Activated CD8-positive, alpha-beta T cell treated with anti-CD3 and anti-CD28 coated beads, Interleukin-2, amount 10 ng/mL, durations not matched to agents 7 days and 5 days (primary cell): ENCODE measurements around the gene AURKA. TPM values are rescaled to one million over a fixed set of nuclear protein-coding genes. Genes with fewer than 3 reads are reported as not detected.
A peak's percentile ranks its signal among the peaks of the same experiment; 100 is the strongest.
"Not testable (repeated sequence)": the region's sequence is repeated elsewhere in the genome, so short reads cannot be mapped to it uniquely, and the experiment has no call there.

ENCODE experiments used
- ATAC-seq: fragments of 150-1000 bp; cut with Tn5 transposase; one replicate; pipeline ENCODE4 v1.10.0; 2021; ENCODE audit warnings: moderate library complexity
- CTCF ChIA-PET: fragments of 350-600 bp; sonication (Branson Sonifier 250); formaldehyde crosslinking; loops from one replicate; lab custom pipeline; 2021; ENCODE audit warnings: antibody characterized with exemption; lab: Charles Lee
- POLR2A ChIA-PET: fragments of 350-600 bp; sonication (Branson Sonifier 250); formaldehyde crosslinking; loops from one replicate; lab custom pipeline; 2021; ENCODE audit warnings: antibody characterized with exemption; lab: Charles Lee
- DNase-seq: peaks from one replicate; pipeline ENCODE4 v3.0.0-alpha.2; 2020
- H3K27ac Mint-ChIP-seq: one replicate; pipeline ENCODE4 v1.8.0; 2021; ENCODE audit warnings: mild to moderate bottlenecking, mixed read lengths
- H3K27me3 Mint-ChIP-seq: one replicate; pipeline ENCODE4 v1.8.0; 2021; ENCODE audit warnings: low read depth, mixed read lengths
- H3K36me3 Mint-ChIP-seq: one replicate; pipeline ENCODE4 v1.8.0; 2021; ENCODE audit warnings: low read depth, mixed read lengths
- H3K4me1 Mint-ChIP-seq: one replicate; pipeline ENCODE4 v1.8.0; 2021; ENCODE audit warnings: low read depth, mixed read lengths
- H3K4me3 Mint-ChIP-seq: one replicate; pipeline ENCODE4 v1.8.0; 2021; ENCODE audit warnings: mild to moderate bottlenecking, mixed read lengths
- H3K9me3 Mint-ChIP-seq: one replicate; pipeline ENCODE4 v1.8.0; 2022; ENCODE audit warnings: mixed read lengths; ENCODE audit not compliant: insufficient read depth
- total RNA-seq, 2 experiments: library from RNA; stranded (reverse); gene quantifications; one replicate each; pipeline ENCODE4 v1.2.3, GENCODE V29; 2021

AURKA gene
- total RNA-seq, 2 experiments from 2014 or later = 92.7 to 94.2 TPM

GRCh38 chr20:56347628-56348304 is 44.2 kb downstream of the AURKA start:
- ChIA-PET POLR2A (no interaction called here), CTCF (no interaction called here)
- H3K27ac Mint-ChIP-seq = no peak overlapping the region
- no peaks in the 10 kb centered on the region for H3K9me3 Mint-ChIP-seq
- no peak for ATAC-seq
- peaks cover 32% of the 10 kb centered on the region for H3K27me3 Mint-ChIP-seq
- H3K4me3 Mint-ChIP-seq = no peak overlapping the region
- peaks cover 2% of the 10 kb centered on the region for H3K4me1 Mint-ChIP-seq
- no peak for DNase-seq
- no peaks in the 10 kb centered on the region for H3K36me3 Mint-ChIP-seq

GRCh38 chr20:56345911-56346310 is 46.1 kb downstream of the AURKA start:
- no peak for ATAC-seq
- Mint-ChIP-seq H3K4me1 (peaks cover 2% of the 10 kb centered on the region), H3K27ac (no peak overlapping the region), H3K27me3 (peaks cover 40% of the 10 kb centered on the region), H3K36me3 (no peaks in the 10 kb centered on the region), H3K9me3 (no peaks in the 10 kb centered on the region), H3K4me3 (no peak overlapping the region)
- CTCF ChIA-PET = interaction anchor here (1.1 kb wide), 1 partner anchor 98 kb away, joined by 3 read pairs; the partner anchor contains the start of gene MC3R
- POLR2A ChIA-PET = no interaction called here
- no peak for DNase-seq

- H3K9me3 Mint-ChIP-seq = no peaks in the 10 kb centered on the region
- peaks cover 54% of the 10 kb centered on the region for H3K27me3 Mint-ChIP-seq
- H3K27ac Mint-ChIP-seq = no peak overlapping the region
- ChIA-PET POLR2A (interaction anchor here (0.9 kb wide), 1 partner anchor 48 kb away, joined by 3 read pairs; the partner anchor contains the start of genes AURKA and CSTF1), CTCF (interaction anchor here (0.8 to 3.0 kb wide), 7 partner anchors 8 to 96 kb away, joined by 3 to 20 read pairs (median 5); partner anchors contain the start of genes AURKA, CSTF1, FAM210B and MC3R)
- peak; percentile 55 for DNase-seq
- no peaks in the 10 kb centered on the region for H3K36me3 Mint-ChIP-seq
- ATAC-seq = peak; percentile 83
- peaks cover 2% of the 10 kb centered on the region for H3K4me1 Mint-ChIP-seq
- H3K4me3 Mint-ChIP-seq = no peak overlapping the region
Observed at GRCh38 chr20:56343861-56344381, 48.1 kb downstream of the AURKA start.

GRCh38 chr20:56342783-56343182 is 49.2 kb downstream of the AURKA start:
- no peak overlapping the region for H3K4me3 Mint-ChIP-seq
- DNase-seq (no peak), ATAC-seq (no peak)
- H3K27ac Mint-ChIP-seq = no peak overlapping the region
- no peaks in the 10 kb centered on the region for H3K9me3 Mint-ChIP-seq
- peaks cover 48% of the 10 kb centered on the region for H3K27me3 Mint-ChIP-seq
- POLR2A ChIA-PET = interaction anchor here (0.6 kb wide), 1 partner anchor 283 kb away, joined by 3 read pairs; no protein-coding TSS in a partner anchor
- H3K36me3 Mint-ChIP-seq = no peaks in the 10 kb centered on the region
- peaks cover 2% of the 10 kb centered on the region for H3K4me1 Mint-ChIP-seq
- CTCF ChIA-PET = interaction anchor here (0.6 to 3.0 kb wide), 4 partner anchors 11 to 218 kb away, joined by 3 to 15 read pairs (median 3); partner anchors contain the start of genes FAM210B and MC3R

GRCh38 chr20:56336709-56337108 is 55.3 kb downstream of the AURKA start:
- ATAC-seq, H3K4me3 Mint-ChIP-seq, H3K27ac Mint-ChIP-seq, H3K36me3 Mint-ChIP-seq, DNase-seq, H3K4me1 Mint-ChIP-seq, POLR2A ChIA-PET, CTCF ChIA-PET, H3K9me3 Mint-ChIP-seq: not testable (repeated sequence)
- H3K27me3 Mint-ChIP-seq = peaks cover 18% of the 10 kb centered on the region

DNA sequence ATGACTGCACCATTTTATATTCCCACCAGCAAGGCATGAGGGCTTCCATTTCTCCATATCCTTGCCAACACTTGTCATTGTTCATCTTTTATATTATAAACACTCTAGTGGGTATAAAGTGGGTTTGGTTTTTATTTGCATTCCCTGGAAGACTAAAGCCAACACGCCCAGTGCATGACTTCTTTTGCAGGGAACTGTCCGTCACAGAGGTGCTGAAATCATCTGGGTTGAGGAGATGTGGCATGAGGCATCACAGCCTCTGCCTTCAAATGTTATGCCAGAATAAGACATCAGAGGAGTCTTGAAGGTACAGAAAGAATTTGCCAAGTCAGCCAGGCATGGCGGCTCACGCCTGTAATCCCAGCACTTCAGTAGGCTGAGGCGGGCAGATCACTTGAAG is 63.2 kb downstream of the AURKA start:
- H3K36me3 Mint-ChIP-seq = no peaks in the 10 kb centered on the region
- no peaks in the 10 kb centered on the region for H3K4me1 Mint-ChIP-seq
- DNase-seq (peak; percentile 33), ATAC-seq (no peak)
- no peak overlapping the region for H3K4me3 Mint-ChIP-seq
- peaks cover 5% of the 10 kb centered on the region for H3K27me3 Mint-ChIP-seq
- no peak overlapping the region for H3K27ac Mint-ChIP-seq
- CTCF ChIA-PET = no interaction called here
- POLR2A ChIA-PET = no interaction called here
- H3K9me3 Mint-ChIP-seq = no peaks in the 10 kb centered on the region

- peaks cover 8% of the 10 kb centered on the region for H3K27me3 Mint-ChIP-seq
- H3K36me3 Mint-ChIP-seq = no peaks in the 10 kb centered on the region
- ATAC-seq (no peak), DNase-seq (no peak)
- H3K4me1 Mint-ChIP-seq = no peaks in the 10 kb centered on the region
- ChIA-PET CTCF (no interaction called here), POLR2A (no interaction called here)
- no peak overlapping the region for H3K4me3 Mint-ChIP-seq
- no peaks in the 10 kb centered on the region for H3K9me3 Mint-ChIP-seq
- H3K27ac Mint-ChIP-seq = no peak overlapping the region
Observed at GRCh38 chr20:56324806-56325205, 67.2 kb downstream of the AURKA start.

GRCh38 chr20:56323656-56324055 is 68.4 kb downstream of the AURKA start:
- POLR2A ChIA-PET = no interaction called here
- ATAC-seq (no peak), DNase-seq (no peak)
- H3K36me3 Mint-ChIP-seq = no peaks in the 10 kb centered on the region
- CTCF ChIA-PET = no interaction called here
- H3K27me3 Mint-ChIP-seq = peaks cover 9% of the 10 kb centered on the region
- H3K4me3 Mint-ChIP-seq = no peak overlapping the region
- H3K4me1 Mint-ChIP-seq = peaks cover 6% of the 10 kb centered on the region
- H3K27ac Mint-ChIP-seq = no peak overlapping the region
- no peaks in the 10 kb centered on the region for H3K9me3 Mint-ChIP-seq

- Mint-ChIP-seq H3K36me3 (no peaks in the 10 kb centered on the region), H3K4me1 (peaks cover 6% of the 10 kb centered on the region), H3K4me3 (no peak overlapping the region), H3K27ac (no peak overlapping the region), H3K27me3 (peaks cover 9% of the 10 kb centered on the region), H3K9me3 (no peaks in the 10 kb centered on the region)
- ATAC-seq (no peak), DNase-seq (no peak)
- ChIA-PET POLR2A (no interaction called here), CTCF (no interaction called here)
Observed at GRCh38 chr20:56323206-56323605, 68.8 kb downstream of the AURKA start.

- DNase-seq (no peak), ATAC-seq (no peak)
- Mint-ChIP-seq H3K36me3 (no peaks in the 10 kb centered on the region), H3K4me1 (peaks cover 6% of the 10 kb centered on the region), H3K27ac (no peak overlapping the region), H3K4me3 (no peak overlapping the region), H3K27me3 (peaks cover 9% of the 10 kb centered on the region), H3K9me3 (no peaks in the 10 kb centered on the region)
- POLR2A ChIA-PET = no interaction called here
- CTCF ChIA-PET = no interaction called here
Observed at GRCh38 chr20:56322681-56323080, 69.3 kb downstream of the AURKA start.
